Caco-2 (cell line): Measurements from ENCODE around the gene IGFN1. TPM values are rescaled to one million over a fixed set of nuclear protein-coding genes. Genes with fewer than 3 reads are reported as not detected.

ENCODE experiments used
- BruUV-seq: library from RNA; stranded (reverse); fragments of 400-500 nt; replicated peaks from 2 replicates; lab custom pipeline; 2021; lab: Mats Ljungman, UMichigan
- CTCF ChIA-PET: fragments of 300-600 bp; sonication (Branson Sonifier 250); formaldehyde crosslinking; loops from one replicate; lab custom pipeline; 2022; ENCODE audit warnings: antibody characterized with exemption; lab: Charles Lee
- POLR2A ChIA-PET: fragments of 300-600 bp; sonication (Branson Sonifier 250); formaldehyde crosslinking; loops from one replicate; lab custom pipeline; 2022; ENCODE audit warnings: antibody characterized with exemption; lab: Charles Lee
- DNase-seq, 2 experiments: peaks; one replicate each; pipeline versions ENCODE4 v3.0.0 to v3.0.0-alpha.2; 2020 to 2022
- H3K27me3 ChIP-seq: replicated peaks from 2 replicates; pipeline ENCODE4 v1.6.0; 2011; ENCODE audit warnings: low read length; ENCODE audit not compliant: control insufficient read depth, insufficient read depth
- H3K36me3 ChIP-seq: 2 replicates; pipeline ENCODE4 v1.5.1; 2011; ENCODE audit warnings: low read length; ENCODE audit not compliant: control insufficient read depth, insufficient read depth
- H3K4me1 ChIP-seq: fragments of 250-450 bp; sonication (Bioruptor Pico); 2 replicates; pipeline ENCODE4 v1.5.1; 2020; ENCODE audit warnings: mild to moderate bottlenecking
- H3K4me3 ChIP-seq: 2 replicates; pipeline ENCODE4 v1.5.1; 2011; ENCODE audit warnings: low read depth, mild to moderate bottlenecking, control low read depth, low read length
- H3K9me3 ChIP-seq: fragments of 250-450 bp; sonication (Bioruptor Pico); 2 replicates; pipeline ENCODE4 v1.5.1; 2020; ENCODE audit warnings: mild to moderate bottlenecking, moderate library complexity
- H3K27ac Mint-ChIP-seq: one replicate; pipeline ENCODE4 v1.8.0; 2022; ENCODE audit warnings: mixed read lengths; ENCODE audit not compliant: unreplicated experiment
- H3K27me3 Mint-ChIP-seq: one replicate; pipeline ENCODE4 v1.8.0; 2022; ENCODE audit warnings: mixed read lengths; ENCODE audit not compliant: insufficient read depth, unreplicated experiment
- H3K36me3 Mint-ChIP-seq: one replicate; pipeline ENCODE4 v1.8.0; 2022; ENCODE audit warnings: mild to moderate bottlenecking, mixed read lengths; ENCODE audit not compliant: insufficient read depth, unreplicated experiment
- H3K4me1 Mint-ChIP-seq: one replicate; pipeline ENCODE4 v1.8.0; 2022; ENCODE audit warnings: low read depth, mixed read lengths; ENCODE audit not compliant: unreplicated experiment
- H3K4me3 Mint-ChIP-seq: one replicate; pipeline ENCODE4 v1.8.0; 2022; ENCODE audit warnings: mild to moderate bottlenecking, moderate library complexity, mixed read lengths; ENCODE audit not compliant: unreplicated experiment
- H3K9me3 Mint-ChIP-seq: one replicate; pipeline ENCODE4 v1.8.0; 2022; ENCODE audit warnings: mixed read lengths; ENCODE audit not compliant: unreplicated experiment
- CTCF ChIP-seq, 2 experiments: fragments of 200-600 bp in 1 of 2; IDR thresholded peaks; 1 replicate in 1 of 2; 2 replicates in 1 of 2; pipeline versions ENCODE4 v1.5.1 to v1.8.0; 2011 to 2022; ENCODE audit warnings: antibody characterized with exemption in 1 of 2, control low read depth in 1 of 2, inconsistent platforms in 1 of 2, low read depth in 1 of 2, low read length in 1 of 2, mild to moderate bottlenecking in 1 of 2, moderate library complexity in 1 of 2; ENCODE audit not compliant: insufficient read depth in 1 of 2, severe bottlenecking in 1 of 2, unreplicated experiment in 1 of 2
- intact Hi-C: fragments of 100-400 bp; cut with micrococcal nuclease; formaldehyde crosslinking; loops from one replicate; pipeline ENCODE4 v1.10.0; 2022; ENCODE audit not compliant: unreplicated experiment
- total RNA-seq: library from RNA; stranded (reverse); gene quantifications from 2 replicates; pipeline ENCODE4 v1.2.3, GENCODE V29; 2022

Gene IGFN1
- total RNA-seq, 1 experiment from 2014 or later, result 0.23 TPM

DNA sequence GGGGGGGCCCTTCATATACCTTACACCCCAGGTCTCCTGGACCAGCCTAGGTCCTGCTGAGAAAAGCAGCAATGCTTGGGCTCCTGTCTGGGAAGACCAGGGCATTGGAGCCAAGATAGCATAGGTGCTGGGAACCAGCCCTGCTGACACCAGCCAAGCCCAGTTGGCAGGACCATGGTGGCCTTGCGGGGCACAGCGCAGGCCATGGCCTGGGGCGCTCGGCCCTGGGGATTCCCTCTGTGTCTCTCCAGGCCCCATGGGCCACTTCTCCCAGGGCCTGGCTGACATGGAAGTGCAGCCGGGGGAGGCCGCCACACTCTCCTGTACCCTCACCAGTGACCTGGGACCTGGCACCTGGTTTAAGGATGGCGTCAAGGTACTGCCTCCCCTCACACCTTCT lies 23.3 kb downstream of the IGFN1 start:
- no peaks in the 10 kb centered on the region for H3K27me3 ChIP-seq
- no peak overlapping the region for H3K4me3 ChIP-seq
- Mint-ChIP-seq H3K36me3 (no peaks in the 10 kb centered on the region), H3K4me1 (no peaks in the 10 kb centered on the region), H3K4me3 (no peak overlapping the region), H3K27me3 (peaks cover 20% of the 10 kb centered on the region), H3K9me3 (no peaks in the 10 kb centered on the region), H3K27ac (no peak overlapping the region)
- TF ChIP-seq CTCF (IDR thresholded peaks at IDR 0.05; ENCODE audit: insufficient read depth in 1 of 2, low read depth in 1 of 2, low read length in 1 of 2, severe bottlenecking in 1 of 2, unreplicated experiment in 1 of 2), result no peak
- BruUV-seq, result no TSS peak
- H3K4me1 ChIP-seq, result no peaks in the 10 kb centered on the region
- CTCF ChIA-PET, result no interaction called here
- no peaks in the 10 kb centered on the region for H3K36me3 ChIP-seq
- POLR2A ChIA-PET, result no interaction called here
- intact Hi-C loops, result no loop called here
- no peaks in the 10 kb centered on the region for H3K9me3 ChIP-seq
- peak in 1 of 2 experiments; percentile 17 for DNase-seq

DNA sequence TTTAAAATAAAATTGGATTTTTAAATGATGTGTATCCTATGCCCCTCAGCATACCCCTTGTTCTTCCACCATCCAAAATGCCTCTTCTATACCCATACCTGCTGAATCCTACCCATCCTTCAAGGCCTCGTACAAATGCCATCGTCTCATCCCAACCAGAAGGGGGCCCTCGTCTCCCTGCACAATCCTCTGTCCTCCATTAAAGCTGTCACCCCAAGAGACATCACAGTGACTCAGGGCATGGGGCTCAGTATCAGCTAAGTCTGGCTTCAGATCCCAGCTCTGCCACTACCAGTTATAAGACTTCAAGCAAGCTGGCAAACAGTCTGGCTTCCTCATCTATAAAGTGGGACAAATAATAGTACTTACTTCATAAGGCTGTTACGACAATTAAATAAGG lies 23.8 kb downstream of the IGFN1 start:
- no peaks in the 10 kb centered on the region for H3K36me3 ChIP-seq
- no TSS peak for BruUV-seq
- POLR2A ChIA-PET, result no interaction called here

GRCh38 chr1:201214886-201215285 lies 24.3 kb downstream of the IGFN1 start:
- POLR2A ChIA-PET, result no interaction called here
- Mint-ChIP-seq H3K4me1 (no peaks in the 10 kb centered on the region), H3K4me3 (no peak overlapping the region), H3K27ac (no peak overlapping the region), H3K9me3 (no peaks in the 10 kb centered on the region), H3K27me3 (peaks cover 15% of the 10 kb centered on the region), H3K36me3 (no peaks in the 10 kb centered on the region)
- no TSS peak for BruUV-seq
- Histone ChIP-seq H3K4me3 (no peak overlapping the region), H3K4me1 (no peaks in the 10 kb centered on the region), H3K9me3 (no peaks in the 10 kb centered on the region), H3K36me3 (no peaks in the 10 kb centered on the region), H3K27me3 (no peaks in the 10 kb centered on the region)
- TF ChIP-seq CTCF (IDR thresholded peaks at IDR 0.05; ENCODE audit: insufficient read depth in 1 of 2, low read depth in 1 of 2, low read length in 1 of 2, severe bottlenecking in 1 of 2, unreplicated experiment in 1 of 2), result no peak
- DNase-seq, result peak in 1 of 2 experiments; percentile 27
- CTCF ChIA-PET, result interaction anchor here (0.7 to 1.2 kb wide), 2 partner anchors 8 to 129 kb away, joined by 3 read pairs; no protein-coding TSS in a partner anchor
- intact Hi-C loops, result no loop called here

More for the DNA sequence above, 23.8 kb downstream of the IGFN1 start:
- H3K27me3 Mint-ChIP-seq, result peaks cover 18% of the 10 kb centered on the region
- no peak overlapping the region for H3K4me3 ChIP-seq
- H3K4me3 Mint-ChIP-seq, result no peak overlapping the region
- no peak overlapping the region for H3K27ac Mint-ChIP-seq
- no peaks in the 10 kb centered on the region for H3K9me3 ChIP-seq
- no peak for TF ChIP-seq CTCF (IDR thresholded peaks at IDR 0.05; ENCODE audit: insufficient read depth in 1 of 2, low read depth in 1 of 2, low read length in 1 of 2, severe bottlenecking in 1 of 2, unreplicated experiment in 1 of 2)
- intact Hi-C loops, result no loop called here
- no peaks in the 10 kb centered on the region for H3K4me1 Mint-ChIP-seq
- no peaks in the 10 kb centered on the region for H3K27me3 ChIP-seq
- no peaks in the 10 kb centered on the region for H3K9me3 Mint-ChIP-seq
- peak in 1 of 2 experiments; percentile 26 for DNase-seq
- CTCF ChIA-PET, result interaction anchor here (0.7 to 1.2 kb wide), 2 partner anchors 8 to 128 kb away, joined by 3 read pairs; no protein-coding TSS in a partner anchor
- H3K4me1 ChIP-seq, result no peaks in the 10 kb centered on the region
- H3K36me3 Mint-ChIP-seq, result no peaks in the 10 kb centered on the region
